SKM-1 (cell line): Measurements from ENCODE around the gene MMP21.

Experiments used
- DNase-seq: peaks from one replicate; lab custom pipeline; 2025; ENCODE audit not compliant: unreplicated experiment; lab: John Stamatoyannopoulos, UW

MMP21 gene

DNA sequence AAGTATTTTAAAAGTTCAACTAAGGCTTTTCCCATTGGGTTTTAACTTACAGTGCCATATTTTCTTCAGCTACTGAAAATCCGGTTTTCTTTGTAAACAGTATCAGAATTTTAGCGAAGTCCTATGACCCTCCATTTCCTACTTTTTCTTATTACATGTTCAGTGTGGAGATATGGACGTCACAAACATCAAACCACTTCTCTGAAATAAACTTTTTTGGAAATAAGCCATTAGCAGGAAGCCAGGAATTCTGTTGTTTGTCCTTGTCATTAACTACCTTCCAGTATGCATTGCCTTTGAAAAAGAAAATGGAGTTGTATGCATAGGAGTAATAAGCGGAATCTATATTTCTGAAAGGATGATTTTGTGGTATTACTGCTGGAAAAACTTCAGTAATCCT, 9.1 kb downstream of the MMP21 start:
- no peak for DNase-seq

DNA sequence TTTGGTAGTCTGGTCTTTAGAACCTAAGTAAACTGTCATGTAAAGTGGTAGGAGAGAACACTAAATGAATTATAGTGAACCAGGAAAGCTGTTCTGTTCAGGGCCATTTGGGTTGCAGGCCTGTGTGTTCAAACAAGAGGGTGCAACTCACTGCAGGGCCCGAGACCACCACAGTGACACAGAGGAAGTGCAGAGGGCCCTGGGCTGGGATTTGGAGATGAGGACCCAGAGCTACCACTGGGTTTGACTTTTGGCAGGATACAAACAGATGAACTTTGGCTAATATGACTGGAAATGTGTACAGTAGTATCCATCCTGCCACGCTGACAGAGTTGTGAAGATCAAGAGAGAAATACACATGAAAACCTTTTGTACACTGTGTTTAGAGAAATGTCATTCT, 9.8 kb downstream of the MMP21 start:
- no peak for DNase-seq

DNA sequence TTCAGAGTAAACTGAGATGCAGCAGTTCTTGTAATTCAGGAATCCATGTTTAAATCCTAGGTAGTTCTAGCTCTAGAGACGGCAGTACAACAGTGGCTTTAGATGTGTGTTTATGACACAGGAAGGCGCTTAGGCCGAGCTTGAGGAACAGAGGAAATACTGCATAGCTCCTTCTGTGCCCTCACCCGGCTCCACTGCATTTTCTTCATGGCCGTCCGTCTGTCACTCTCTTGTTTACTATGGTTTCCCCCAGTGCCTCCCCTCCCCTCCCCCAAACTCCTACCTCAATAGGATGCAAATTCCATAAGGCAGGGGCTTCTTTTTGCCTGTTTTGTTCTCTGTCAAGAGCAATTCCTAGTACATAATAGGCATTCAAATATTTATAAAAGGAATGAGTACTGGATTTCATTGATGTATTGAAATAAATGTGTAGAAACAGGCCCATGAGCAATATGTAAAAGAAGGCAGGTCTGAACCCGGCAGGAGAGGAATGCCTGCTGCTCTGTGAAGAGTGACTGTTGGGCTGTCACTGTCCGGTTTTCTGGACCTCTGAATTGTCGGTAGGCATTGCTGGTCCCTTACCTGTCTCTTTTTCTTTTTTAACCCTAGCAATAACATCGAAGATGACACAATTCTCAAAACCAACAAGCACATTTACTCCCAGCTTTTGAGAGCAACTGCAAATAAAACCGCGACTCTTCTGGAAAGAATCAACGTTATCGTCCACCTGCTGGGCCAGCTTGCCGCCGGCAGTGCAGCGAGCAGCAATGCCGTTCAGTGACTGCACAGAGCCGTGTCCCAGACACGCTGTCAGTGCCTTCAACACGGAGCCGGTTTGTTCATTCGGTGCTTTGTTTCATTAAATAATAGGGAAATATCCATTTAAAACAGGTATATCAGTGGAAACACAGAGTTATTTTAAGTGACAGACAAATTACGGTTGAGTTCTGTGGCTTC, 12.7 kb downstream of the MMP21 start:
- DNase-seq = no peak

GRCh38 chr10:125761961-125762360, 13.7 kb downstream of the MMP21 start:
- DNase-seq = no peak

- no peak for DNase-seq
Measured at GRCh38 chr10:125757742-125758141, 17.9 kb downstream of the MMP21 start.

DNA sequence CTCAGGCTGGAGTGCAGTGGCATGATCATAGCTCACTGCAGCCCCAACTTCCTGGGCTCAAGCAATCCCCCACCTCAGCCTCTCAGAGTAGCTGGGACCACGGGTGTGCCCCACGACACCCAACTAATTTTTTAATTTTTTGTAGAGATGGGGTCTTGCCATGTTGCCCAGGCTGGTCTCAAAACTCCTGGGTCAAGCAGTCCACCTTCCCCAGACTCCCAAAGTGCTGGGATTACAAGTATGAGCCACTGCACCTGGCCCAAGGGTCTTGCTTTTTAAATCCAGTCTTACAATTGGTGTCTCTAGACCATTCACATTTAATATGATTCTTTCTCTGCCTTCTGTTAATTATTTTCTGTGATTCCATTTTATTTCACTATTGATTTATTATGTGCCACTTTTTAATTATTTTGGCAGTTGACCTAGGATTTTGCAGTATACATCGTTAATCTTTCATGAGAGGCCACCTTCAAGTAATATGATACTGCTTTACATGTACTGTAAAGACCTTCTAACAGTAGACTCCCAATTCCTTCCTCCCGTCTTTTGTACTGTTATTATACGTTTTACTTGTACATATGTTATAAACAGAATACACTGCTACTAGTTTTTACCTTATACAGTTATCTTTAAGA, 18.7 kb downstream of the MMP21 start:
- DNase-seq = no peak

DNA sequence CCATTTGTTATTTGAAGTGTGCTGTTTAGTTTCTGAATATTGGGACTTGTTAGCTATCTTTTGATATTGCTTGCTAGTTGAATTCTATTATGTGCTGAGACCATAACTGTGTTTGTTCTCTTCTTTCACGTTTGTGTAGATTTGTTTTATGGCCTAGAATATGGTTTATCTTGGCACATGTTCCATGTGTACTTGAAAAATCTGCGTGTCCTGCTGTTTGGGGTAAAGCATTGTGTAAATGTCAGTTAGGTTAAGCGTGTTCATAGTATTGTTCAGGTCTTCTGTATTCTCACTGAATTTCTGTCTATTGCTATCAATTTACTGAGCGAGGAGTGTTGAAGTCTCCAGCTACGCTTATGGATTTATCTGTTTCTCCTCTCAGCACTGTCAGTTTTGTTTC, 19.4 kb downstream of the MMP21 start:
- DNase-seq = no peak

GRCh38 chr10:125747417-125747816, 28.2 kb downstream of the MMP21 start:
- DNase-seq = no peak

GRCh38 chr10:125744909-125745308, 30.7 kb downstream of the MMP21 start:
- DNase-seq = no peak

- DNase-seq = no peak
Measured at GRCh38 chr10:125742465-125742864, 33.2 kb downstream of the MMP21 start.

- DNase-seq = no peak
Measured at GRCh38 chr10:125739994-125740679, 35.5 kb downstream of the MMP21 start.

- DNase-seq = no peak
Measured at GRCh38 chr10:125738206-125738605, 37.4 kb downstream of the MMP21 start.

GRCh38 chr10:125734823-125735222, 40.8 kb downstream of the MMP21 start:
- no peak for DNase-seq

GRCh38 chr10:125734148-125734547, 41.5 kb downstream of the MMP21 start:
- DNase-seq = no peak

DNA sequence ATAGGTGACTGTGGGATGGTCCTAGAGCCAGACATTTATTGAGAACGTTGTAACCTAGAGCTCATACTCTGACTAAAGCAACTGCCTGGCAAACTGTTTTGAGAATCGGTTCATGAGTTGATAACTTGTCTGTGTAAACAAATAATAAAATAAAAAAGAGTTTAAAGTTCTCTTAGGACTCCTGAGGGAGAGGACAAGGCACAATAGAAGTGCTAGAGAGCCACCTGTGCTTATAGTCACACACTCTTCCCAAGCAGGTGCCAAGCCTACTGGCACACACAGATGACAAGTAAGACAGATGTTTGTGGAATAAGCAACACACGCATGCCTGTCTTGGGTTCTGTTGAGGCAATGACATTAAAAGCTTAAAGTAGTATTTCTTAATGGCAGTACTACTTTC, 48.2 kb downstream of the MMP21 start:
- DNase-seq = no peak

DNA sequence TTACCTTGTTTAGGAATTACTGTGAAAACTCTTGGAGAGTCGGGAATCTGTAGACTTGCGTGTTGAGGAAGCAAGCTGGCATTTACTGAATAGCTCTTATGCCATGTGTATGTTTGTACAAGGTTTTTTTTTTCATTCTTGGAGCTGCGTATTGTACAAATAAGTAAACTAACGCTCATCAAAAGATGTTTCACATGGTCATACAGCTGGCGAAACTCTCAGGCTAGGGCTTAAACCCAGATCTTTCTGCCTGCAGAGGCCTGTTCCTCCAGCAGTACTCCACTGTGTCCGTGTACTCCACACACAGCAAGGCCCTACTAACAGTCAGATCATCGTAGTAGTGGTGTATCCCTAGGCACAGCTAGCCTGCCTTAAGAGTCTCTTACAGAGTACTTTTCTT, 48.7 kb downstream of the MMP21 start:
- DNase-seq = no peak

- no peak for DNase-seq
Measured at GRCh38 chr10:125722811-125723210, 52.8 kb downstream of the MMP21 start.

DNA sequence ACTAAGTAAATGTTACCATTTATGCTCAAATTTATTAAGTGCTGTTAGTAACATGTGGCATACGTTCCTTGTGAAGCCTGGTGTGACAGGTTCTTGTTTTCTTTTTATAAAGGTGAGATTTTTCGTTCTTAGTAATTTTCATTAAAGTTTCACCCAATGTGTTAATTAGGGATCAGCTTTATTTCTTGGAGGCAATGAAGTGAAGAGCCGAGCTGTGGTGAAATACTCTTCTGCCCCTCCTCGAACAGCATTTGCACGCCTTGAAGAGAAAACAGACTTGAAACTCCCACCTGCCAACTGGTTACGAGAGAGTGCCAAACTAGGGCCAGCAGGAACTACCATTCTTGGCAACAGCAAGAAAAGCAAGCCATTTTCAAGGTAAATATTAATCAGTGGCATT, 54.6 kb downstream of the MMP21 start:
- no peak for DNase-seq

GRCh38 chr10:125720002-125720382, 55.6 kb downstream of the MMP21 start:
- no peak for DNase-seq

DNA sequence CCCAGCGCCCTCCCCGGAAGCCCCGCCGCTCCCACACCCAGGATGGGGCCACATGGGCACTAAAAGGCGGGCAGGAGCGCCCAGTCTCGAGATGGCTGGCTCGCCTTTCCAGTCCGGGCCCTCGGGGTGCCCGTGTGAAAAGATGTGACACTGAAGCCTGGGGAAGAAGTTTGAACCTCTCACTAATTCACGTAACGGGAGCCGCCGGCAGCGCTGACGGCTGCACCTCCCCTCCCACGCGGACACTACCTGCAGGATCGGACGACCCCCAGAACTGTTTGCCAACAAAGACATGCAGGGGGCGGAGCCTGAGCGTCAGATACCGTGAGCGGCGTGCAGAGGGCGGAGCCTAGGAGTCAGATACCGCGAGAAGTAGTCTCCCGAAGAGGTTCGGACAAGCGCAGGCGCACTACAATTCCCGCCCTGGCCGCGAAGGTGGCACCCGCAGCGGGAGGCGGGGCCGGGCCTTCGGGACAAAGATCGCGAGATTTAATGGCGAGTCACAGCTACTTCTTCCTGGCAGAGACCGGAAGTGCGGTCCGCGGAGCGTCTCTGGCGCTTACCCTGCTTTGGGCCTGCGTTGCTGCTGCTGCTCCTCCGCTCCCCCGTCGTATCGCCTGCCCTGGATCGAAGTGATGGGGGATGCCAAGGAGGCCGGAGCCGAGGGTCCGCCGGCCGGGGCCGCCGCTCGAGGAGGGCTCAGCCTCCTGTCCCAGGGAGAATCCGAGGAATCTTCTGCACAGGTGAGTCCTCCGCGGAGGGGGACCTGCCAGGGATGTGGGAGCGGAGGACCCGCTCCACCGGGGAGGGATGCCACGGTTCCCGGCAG, 56.2 kb downstream of the MMP21 start, which contains the start of gene EDRF1:
Gene EDRF1, plus strand, starts transcription at position 537 of the 829 bp plus-strand sequence. Its CDS starts 99 bp downstream, at position 636.
- DNase-seq = peak; percentile 97
